B cell (primary cell): Measurements from ENCODE around the gene CYP3A5. TPM values are rescaled to one million over a fixed set of nuclear protein-coding genes. Genes with fewer than 3 reads are reported as not detected.
"Not testable (repeated sequence)": the region's sequence is repeated elsewhere in the genome, so short reads cannot be mapped to it uniquely, and the experiment has no call there.

Experiments
- ATAC-seq: fragments of 200-7000 bp; cut with Tn5 transposase; one replicate; pipeline ENCODE4 v1.10.0; 2021; ENCODE audit warnings: low read depth, mild to moderate bottlenecking, moderate number of reproducible peaks, moderate library complexity
- CTCF ChIA-PET: fragments of 350-600 bp; sonication (Branson Sonifier 250); formaldehyde crosslinking; loops from one replicate; lab custom pipeline; 2021; ENCODE audit warnings: antibody characterized with exemption, inconsistent platforms; lab: Charles Lee
- POLR2A ChIA-PET: fragments of 350-600 bp; sonication (Branson Sonifier 250); formaldehyde crosslinking; loops from one replicate; lab custom pipeline; 2021; ENCODE audit warnings: antibody characterized with exemption; lab: Charles Lee
- DNase-seq: peaks from one replicate; pipeline ENCODE4 v3.0.0; 2013
- H2AFZ ChIP-seq: 2 replicates; pipeline ENCODE4 v1.6.1; 2012; ENCODE audit warnings: mild to moderate bottlenecking, low read depth, low read length; ENCODE audit not compliant: insufficient read depth, poor library complexity, severe bottlenecking
- H3K27ac ChIP-seq, 2 donors: 1 replicate in 1 of 2; 2 replicates in 1 of 2; pipeline ENCODE4 v1.5.1; 2012 to 2013; ENCODE audit warnings: low read length in 2 of 2, mild to moderate bottlenecking in 2 of 2, moderate library complexity in 1 of 2
- H3K27me3 ChIP-seq, 4 experiments: fragments of 200-600 bp in 1 of 4; sonication (generic) in 1 of 4; replicated peaks in 1 of 4; 1 replicate in 2 of 4; 2 replicates in 2 of 4; pipeline versions ENCODE4 v1.6.1 to v1.7.0; 2013 to 2016; ENCODE audit warnings: low read length in 3 of 4, mild to moderate bottlenecking in 2 of 4, mixed read lengths in 1 of 4, moderate library complexity in 1 of 4; ENCODE audit not compliant: insufficient read depth in 4 of 4, control insufficient read depth in 3 of 4; ENCODE audit errors: control extremely low read depth in 1 of 4
- H3K36me3 ChIP-seq, 2 experiments: replicated peaks in 1 of 2; 1 replicate in 1 of 2; 2 replicates in 1 of 2; pipeline versions ENCODE4 v1.6.1 to v1.7.1; 2013; ENCODE audit warnings: low read length in 1 of 2; ENCODE audit not compliant: insufficient read depth in 2 of 2, control insufficient read depth in 1 of 2; ENCODE audit errors: control extremely low read depth in 1 of 2, extremely low read depth in 1 of 2
- H3K4me1 ChIP-seq, 2 donors: fragments of 200-600 bp in 1 of 2; sonication (generic) in 1 of 2; 1 replicate in 1 of 2; 2 replicates in 1 of 2; pipeline versions ENCODE4 v1.5.1 to v1.6.1; 2013 to 2017; ENCODE audit warnings: low read length in 2 of 2; ENCODE audit not compliant: control insufficient read depth in 2 of 2, insufficient read depth in 2 of 2
- H3K4me2 ChIP-seq: replicated peaks from 2 replicates; pipeline ENCODE3; 2012; ENCODE audit warnings: mild to moderate bottlenecking, low read depth, low read length; ENCODE audit not compliant: poor library complexity, severe bottlenecking
- H3K4me3 ChIP-seq, 5 experiments: fragments of 200-600 bp in 1 of 5; sonication (generic) in 1 of 5; 1 replicate in 3 of 5; 2 replicates in 2 of 5; pipeline versions ENCODE4 v1.5.1 to v1.7.0; 2011 to 2016; ENCODE audit warnings: low read length in 4 of 5, mild to moderate bottlenecking in 4 of 5, low read depth in 2 of 5, control low read depth in 1 of 5, moderate library complexity in 1 of 5; ENCODE audit not compliant: insufficient read depth in 1 of 5; ENCODE audit errors: control extremely low read depth in 1 of 5, extremely low read depth in 1 of 5
- H3K79me2 ChIP-seq: fragments of 200-600 bp; sonication (generic); one replicate; pipeline ENCODE4 v1.6.0; 2016; ENCODE audit warnings: low read length; ENCODE audit not compliant: control insufficient read depth, insufficient read depth
- H3K9ac ChIP-seq: fragments of 200-600 bp; sonication (generic); 2 replicates; pipeline ENCODE4 v1.6.1; 2017; ENCODE audit warnings: mild to moderate bottlenecking, low read length, moderate library complexity
- H3K9me3 ChIP-seq, 3 donors: one replicate each; pipeline versions ENCODE4 v1.6.1 to v1.7.1; 2013; ENCODE audit warnings: low read length in 2 of 3; ENCODE audit not compliant: control insufficient read depth in 2 of 3, insufficient read depth in 1 of 3; ENCODE audit errors: control extremely low read depth in 1 of 3
- H4K20me1 ChIP-seq: 2 replicates; pipeline ENCODE4 v1.6.0; 2012; ENCODE audit warnings: mild to moderate bottlenecking, low read length; ENCODE audit not compliant: insufficient read depth, control insufficient read depth, poor library complexity, severe bottlenecking
- H3K27ac Mint-ChIP-seq: one replicate; pipeline ENCODE4 v1.8.0; 2021; ENCODE audit warnings: mixed read lengths
- H3K27me3 Mint-ChIP-seq: one replicate; pipeline ENCODE4 v1.8.0; 2021; ENCODE audit warnings: mixed read lengths
- H3K4me1 Mint-ChIP-seq: one replicate; pipeline ENCODE4 v1.8.0; 2021; ENCODE audit warnings: mixed read lengths
- H3K4me3 Mint-ChIP-seq: one replicate; pipeline ENCODE4 v1.8.0; 2021; ENCODE audit warnings: mixed read lengths
- H3K9me3 Mint-ChIP-seq: one replicate; pipeline ENCODE4 v1.8.0; 2022; ENCODE audit warnings: mixed read lengths; ENCODE audit not compliant: insufficient read depth
- EZH2 ChIP-seq: IDR thresholded peaks from 2 replicates; pipeline ENCODE4 v1.6.1; 2012; ENCODE audit warnings: borderline replicate concordance, low read depth, mild to moderate bottlenecking, moderate library complexity, low read length; ENCODE audit not compliant: insufficient read depth, poor library complexity, severe bottlenecking
- WGBS: methylation state at CpG from one replicate; pipeline ENCODE4 v1.1.5; 2013; ENCODE audit warnings: missing lambda C conversion rate; ENCODE audit not compliant: insufficient coverage; 5-methylcytosine and 5-hydroxymethylcytosine counted together
- intact Hi-C: fragments of 100-400 bp; cut with micrococcal nuclease; formaldehyde crosslinking; loops from one replicate; pipeline ENCODE4 v1.10.0; 2022
- polyA plus RNA-seq: library from polyadenylated mRNA; depleted of rRNA; stranded (reverse); fragments of >200 nt; gene quantifications from 2 replicates; pipeline ENCODE4 v1.2.3, GENCODE V29; 2012
- total RNA-seq, 2 donors: library from RNA; stranded (reverse); fragments of 120-200 nt in 1 of 2; gene quantifications; 1 replicate in 1 of 2; 2 replicates in 1 of 2; pipeline versions ENCODE4 v1.2.3 to v1.2.4, GENCODE V29; 2013 to 2022

The CYP3A5 gene
- total and polyA plus RNA-seq, 2 donors (not counting 1 experiment from before 2014, with no cell fraction given): not detected

DNA sequence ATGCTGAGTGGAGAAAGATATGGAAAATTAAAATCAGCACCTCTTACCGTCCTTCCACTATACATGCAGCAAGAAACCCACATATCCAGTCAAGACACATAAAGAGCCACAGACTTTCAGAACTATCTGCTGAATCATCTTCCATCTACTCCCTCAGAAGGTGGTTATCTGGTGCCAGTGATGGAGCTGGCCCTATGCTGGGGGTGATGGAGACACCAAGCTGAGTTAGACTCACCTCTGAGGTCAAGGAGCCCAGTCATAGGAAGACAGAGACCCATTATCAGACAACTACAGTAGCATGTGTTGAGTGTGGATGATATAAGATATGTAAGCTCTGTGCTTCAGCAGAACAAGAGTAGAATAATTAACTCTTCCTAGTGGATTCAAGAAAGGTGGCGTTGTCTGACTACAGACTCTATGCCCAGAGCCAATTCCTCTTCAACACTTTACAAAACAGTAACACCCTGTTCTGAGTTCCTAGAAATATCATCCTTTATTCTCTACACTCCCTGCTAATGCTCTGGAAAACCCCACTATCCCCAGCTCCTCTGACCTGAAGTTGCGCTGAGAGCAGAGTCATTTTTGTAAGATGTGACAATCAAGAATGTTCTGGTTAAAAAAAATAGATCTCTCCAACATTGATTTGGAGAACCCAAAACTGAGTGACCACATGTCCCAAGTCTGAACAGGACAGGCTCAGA is 14.3 kb downstream of the CYP3A5 start:
- DNase-seq: no peak
- no peaks in the 10 kb centered on the region for H4K20me1 ChIP-seq
- Mint-ChIP-seq H3K27ac (no peak overlapping the region), H3K4me3 (no peak overlapping the region), H3K9me3 (no peaks in the 10 kb centered on the region), H3K4me1 (no peaks in the 10 kb centered on the region), H3K27me3 (no peaks in the 10 kb centered on the region)
- H3K4me2 ChIP-seq: no peak overlapping the region
- WGBS: no CpG with 5 or more reads among the region's 3 CpGs
- H3K27ac ChIP-seq: no peak overlapping the region
- no peak for TF ChIP-seq EZH2
- no peaks in the 10 kb centered on the region for H3K4me1 ChIP-seq
- no peaks in the 10 kb centered on the region for H3K9me3 ChIP-seq
- no peak for ATAC-seq
- peaks cover 3 to 4% of the 10 kb centered on the region in 2 experiments for H3K36me3 ChIP-seq
- intact Hi-C loops: no loop called here
- H3K79me2 ChIP-seq: no peaks in the 10 kb centered on the region
- no peak overlapping the region for H3K9ac ChIP-seq
- H3K4me3 ChIP-seq: no peak overlapping the region
- H2AFZ ChIP-seq: no peak overlapping the region
- no peaks in the 10 kb centered on the region for H3K27me3 ChIP-seq
- POLR2A ChIA-PET: no interaction called here
- CTCF ChIA-PET: no interaction called here

DNA sequence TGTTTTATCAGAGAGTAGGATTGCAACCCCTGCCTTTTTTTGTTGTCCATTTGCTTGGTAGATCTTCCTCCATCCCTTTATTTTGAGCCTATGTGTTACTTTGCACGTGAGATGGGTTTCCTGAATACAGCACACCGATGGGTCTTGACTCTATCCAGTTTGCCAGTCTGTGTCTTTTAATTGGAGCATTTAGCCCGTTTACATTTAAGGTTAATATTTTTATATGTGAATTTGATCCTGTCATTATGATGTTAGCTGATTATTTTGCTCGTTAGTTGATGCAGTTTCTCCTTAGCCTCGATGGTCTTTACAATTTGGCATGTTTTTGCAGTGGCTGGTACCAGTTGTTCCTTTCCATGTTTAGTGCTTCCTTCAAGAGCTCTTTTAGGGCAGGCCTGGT is 21.9 kb downstream of the CYP3A5 start:
- ATAC-seq, H4K20me1 ChIP-seq, H2AFZ ChIP-seq, H3K27ac Mint-ChIP-seq, H3K27me3 Mint-ChIP-seq, H3K9me3 ChIP-seq, H3K4me3 ChIP-seq, DNase-seq, H3K4me2 ChIP-seq, POLR2A ChIA-PET, H3K9ac ChIP-seq, intact Hi-C loops, H3K27ac ChIP-seq, H3K4me3 Mint-ChIP-seq, CTCF ChIA-PET, H3K4me1 Mint-ChIP-seq, H3K4me1 ChIP-seq, H3K9me3 Mint-ChIP-seq, H3K36me3 ChIP-seq, H3K27me3 ChIP-seq, H3K79me2 ChIP-seq: not testable (repeated sequence)
- 100% methylated on average over 2 of the region's 5 CpGs for WGBS

DNA sequence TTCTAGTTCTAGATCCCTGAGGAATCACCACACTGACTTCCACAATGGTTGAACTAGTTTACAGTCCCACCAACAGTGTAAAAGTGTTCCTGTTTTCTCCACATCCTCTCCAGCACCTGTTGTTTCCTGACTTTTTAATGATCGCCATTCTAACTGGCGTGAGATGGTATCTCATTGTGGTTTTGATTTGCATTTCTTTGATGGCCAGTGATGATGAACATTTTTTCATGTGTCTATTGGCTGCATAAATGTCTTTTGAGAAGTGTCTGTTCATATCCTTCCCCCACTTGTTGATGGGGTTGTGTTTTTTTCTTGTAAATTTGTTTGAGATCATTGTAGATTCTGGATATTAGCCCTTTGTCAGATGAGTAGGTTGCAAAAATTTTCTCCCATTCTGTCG is 25.2 kb downstream of the CYP3A5 start:
- WGBS: no CpG with 5 or more reads among the region's 3 CpGs
- H3K9ac ChIP-seq, H3K36me3 ChIP-seq, H3K27ac ChIP-seq, H3K27ac Mint-ChIP-seq, H3K4me2 ChIP-seq, ATAC-seq, intact Hi-C loops, H3K27me3 Mint-ChIP-seq, H3K9me3 Mint-ChIP-seq, H3K79me2 ChIP-seq, CTCF ChIA-PET, H3K4me1 Mint-ChIP-seq, H3K9me3 ChIP-seq, H3K4me1 ChIP-seq, H3K27me3 ChIP-seq, DNase-seq, H3K4me3 ChIP-seq, H2AFZ ChIP-seq, POLR2A ChIA-PET, H4K20me1 ChIP-seq, H3K4me3 Mint-ChIP-seq: not testable (repeated sequence)
